Neural progenitor cell (in vitro differentiated cells): Measurements from ENCODE around the gene POP4.

ENCODE experiments used
- CTCF ChIP-seq: fragments of 200-600 bp; sonication (generic); IDR thresholded peaks from 2 replicates; pipeline ENCODE4 v1.5.1; 2017; ENCODE audit warnings: antibody characterized with exemption, mild to moderate bottlenecking
- EZH2 ChIP-seq: fragments of 200-600 bp; sonication (generic); IDR thresholded peaks from 2 replicates; pipeline ENCODE4 v1.6.1; 2017; ENCODE audit warnings: antibody characterized with exemption, mild to moderate bottlenecking, moderate library complexity

GRCh38 chr19:29565171-29565570 is 40.9 kb upstream of the POP4 start:
- no peak for TF ChIP-seq EZH2
- no peak for TF ChIP-seq CTCF
